Neural progenitor cell (in vitro differentiated cells): ENCODE results near the gene RBM27.
"Not testable (repeated sequence)": the region's sequence is repeated elsewhere in the genome, so short reads cannot be mapped to it uniquely, and the experiment has no call there.

Experiments used
- EZH2 ChIP-seq: fragments of 200-600 bp; sonication (generic); IDR thresholded peaks from 2 replicates; pipeline ENCODE4 v1.6.1; 2017; ENCODE audit warnings: antibody characterized with exemption, mild to moderate bottlenecking, moderate library complexity
- TF ChIP-seq, protein P1 (sequence below): fragments of 200-600 bp; sonication (generic); IDR thresholded peaks from 2 replicates; pipeline ENCODE4 v1.5.1; 2017; ENCODE audit warnings: antibody characterized with exemption, mild to moderate bottlenecking

DNA sequence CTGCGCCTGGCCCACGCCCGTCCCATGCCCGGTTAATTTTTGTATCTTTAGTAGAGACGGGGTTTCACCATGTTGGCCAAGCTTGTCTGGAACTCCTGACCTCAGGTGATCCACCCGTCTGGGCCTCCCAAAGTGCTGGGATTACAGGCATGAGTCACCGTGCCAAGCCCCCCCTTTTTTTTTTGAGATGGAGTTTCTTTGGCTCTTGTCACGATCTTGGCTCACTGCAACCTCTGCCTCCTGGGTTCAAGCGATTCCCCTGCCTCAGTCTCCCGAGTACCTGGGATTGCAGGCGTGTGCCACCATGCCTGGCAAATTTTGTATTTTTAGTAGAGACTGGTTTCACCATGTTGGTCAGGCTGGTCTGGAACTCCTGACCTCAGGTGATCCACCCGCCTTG lies 1.6 kb upstream of the RBM27 start:
- TF ChIP-seq EZH2 = not testable (repeated sequence)
- TF ChIP-seq, protein P1, sequence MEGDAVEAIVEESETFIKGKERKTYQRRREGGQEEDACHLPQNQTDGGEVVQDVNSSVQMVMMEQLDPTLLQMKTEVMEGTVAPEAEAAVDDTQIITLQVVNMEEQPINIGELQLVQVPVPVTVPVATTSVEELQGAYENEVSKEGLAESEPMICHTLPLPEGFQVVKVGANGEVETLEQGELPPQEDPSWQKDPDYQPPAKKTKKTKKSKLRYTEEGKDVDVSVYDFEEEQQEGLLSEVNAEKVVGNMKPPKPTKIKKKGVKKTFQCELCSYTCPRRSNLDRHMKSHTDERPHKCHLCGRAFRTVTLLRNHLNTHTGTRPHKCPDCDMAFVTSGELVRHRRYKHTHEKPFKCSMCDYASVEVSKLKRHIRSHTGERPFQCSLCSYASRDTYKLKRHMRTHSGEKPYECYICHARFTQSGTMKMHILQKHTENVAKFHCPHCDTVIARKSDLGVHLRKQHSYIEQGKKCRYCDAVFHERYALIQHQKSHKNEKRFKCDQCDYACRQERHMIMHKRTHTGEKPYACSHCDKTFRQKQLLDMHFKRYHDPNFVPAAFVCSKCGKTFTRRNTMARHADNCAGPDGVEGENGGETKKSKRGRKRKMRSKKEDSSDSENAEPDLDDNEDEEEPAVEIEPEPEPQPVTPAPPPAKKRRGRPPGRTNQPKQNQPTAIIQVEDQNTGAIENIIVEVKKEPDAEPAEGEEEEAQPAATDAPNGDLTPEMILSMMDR = not testable (repeated sequence)
